Endothelial cell (in vitro differentiated cells): ENCODE results near the gene GRAMD1A. TPM values are rescaled to one million over a fixed set of nuclear protein-coding genes. Genes with fewer than 3 reads are reported as not detected.

Source experiments
- DNase-seq: peaks from one replicate; pipeline ENCODE4 v3.0.0; 2021; ENCODE audit warnings: low spot score
- H3K27ac Mint-ChIP-seq: one replicate; pipeline ENCODE4 v1.8.0; 2021; ENCODE audit warnings: mixed read lengths, inconsistent platforms; ENCODE audit not compliant: unreplicated experiment
- H3K27me3 Mint-ChIP-seq: one replicate; pipeline ENCODE4 v1.8.0; 2021; ENCODE audit warnings: mild to moderate bottlenecking, moderate library complexity, mixed read lengths, inconsistent platforms; ENCODE audit not compliant: unreplicated experiment
- H3K36me3 Mint-ChIP-seq: one replicate; pipeline ENCODE4 v1.8.0; 2021; ENCODE audit warnings: mild to moderate bottlenecking, low read depth, mixed read lengths, inconsistent platforms; ENCODE audit not compliant: unreplicated experiment
- H3K4me1 Mint-ChIP-seq: one replicate; pipeline ENCODE4 v1.8.0; 2021; ENCODE audit warnings: mild to moderate bottlenecking, mixed read lengths, inconsistent platforms; ENCODE audit not compliant: unreplicated experiment
- H3K4me3 Mint-ChIP-seq: one replicate; pipeline ENCODE4 v1.8.0; 2021; ENCODE audit warnings: mild to moderate bottlenecking, mixed read lengths, inconsistent platforms; ENCODE audit not compliant: unreplicated experiment
- H3K9me3 Mint-ChIP-seq: one replicate; pipeline ENCODE4 v1.8.0; 2021; ENCODE audit warnings: mixed read lengths, inconsistent platforms; ENCODE audit not compliant: unreplicated experiment
- total RNA-seq: library from RNA; stranded (reverse); fragmentation: NEBNext Ultra II Directional; extraction: Animal tissue kit (Norgen Biotek cat#: 25700); gene quantifications from one replicate; pipeline ENCODE4 v1.2.1, GENCODE V29; 2021; ENCODE audit not compliant: unreplicated experiment
- TF ChIP-seq, protein P1 (sequence below): fragments of 200-600 bp; sonication (generic); IDR thresholded peaks from one replicate; pipeline ENCODE4 v1.5.0; 2021; ENCODE audit warnings: antibody characterized with exemption; ENCODE audit not compliant: unreplicated experiment

Gene GRAMD1A
- total RNA-seq, 1 donor from 2014 or later = 156 TPM

DNA sequence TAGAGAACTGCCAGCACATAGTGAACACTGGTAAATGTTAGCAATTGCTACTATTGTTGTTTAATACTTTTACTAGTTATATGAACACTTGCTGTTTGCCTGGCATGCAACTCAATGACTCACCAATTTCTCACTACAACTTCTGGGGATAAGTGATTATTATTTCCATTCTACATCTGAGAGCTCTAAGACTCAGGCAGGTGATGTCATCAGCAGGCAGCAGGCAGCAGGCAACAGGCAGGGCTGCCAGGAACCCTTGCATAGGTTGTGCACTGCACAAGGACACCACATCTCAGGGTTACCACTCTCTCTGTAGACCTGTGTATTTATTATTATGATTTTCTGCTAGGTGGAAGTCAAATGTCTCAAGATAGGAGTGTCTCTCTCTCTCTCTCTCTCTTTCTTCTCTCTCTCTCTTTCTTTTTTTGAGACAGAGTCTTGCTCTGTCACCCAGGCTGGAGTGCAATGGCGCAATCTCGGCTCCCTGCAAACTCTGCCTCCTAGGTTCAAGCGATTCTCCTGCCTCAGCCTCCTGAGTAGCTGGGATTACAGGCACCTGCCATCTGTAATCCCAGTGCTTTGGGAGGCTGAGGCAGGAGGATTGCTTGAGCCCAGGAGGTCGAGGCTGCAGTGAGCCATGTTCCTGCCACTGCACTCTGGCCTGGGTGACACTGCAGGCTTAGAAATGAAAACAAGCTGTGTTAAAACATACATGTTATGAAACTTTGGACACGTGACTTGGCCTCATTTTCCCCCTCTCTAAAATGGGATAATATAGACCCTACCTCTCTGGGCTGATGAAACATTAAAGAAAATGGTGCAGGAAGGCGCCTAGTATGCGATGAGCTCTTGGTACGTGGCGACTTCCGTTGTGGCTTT lies 64.1 kb downstream of the GRAMD1A start:
- Mint-ChIP-seq H3K27ac (no peak overlapping the region), H3K27me3 (peaks cover 5% of the 10 kb centered on the region), H3K36me3 (no peaks in the 10 kb centered on the region), H3K4me1 (peaks cover 4% of the 10 kb centered on the region), H3K4me3 (no peak overlapping the region), H3K9me3 (no peaks in the 10 kb centered on the region)
- DNase-seq = no peak
- TF ChIP-seq, protein P1, sequence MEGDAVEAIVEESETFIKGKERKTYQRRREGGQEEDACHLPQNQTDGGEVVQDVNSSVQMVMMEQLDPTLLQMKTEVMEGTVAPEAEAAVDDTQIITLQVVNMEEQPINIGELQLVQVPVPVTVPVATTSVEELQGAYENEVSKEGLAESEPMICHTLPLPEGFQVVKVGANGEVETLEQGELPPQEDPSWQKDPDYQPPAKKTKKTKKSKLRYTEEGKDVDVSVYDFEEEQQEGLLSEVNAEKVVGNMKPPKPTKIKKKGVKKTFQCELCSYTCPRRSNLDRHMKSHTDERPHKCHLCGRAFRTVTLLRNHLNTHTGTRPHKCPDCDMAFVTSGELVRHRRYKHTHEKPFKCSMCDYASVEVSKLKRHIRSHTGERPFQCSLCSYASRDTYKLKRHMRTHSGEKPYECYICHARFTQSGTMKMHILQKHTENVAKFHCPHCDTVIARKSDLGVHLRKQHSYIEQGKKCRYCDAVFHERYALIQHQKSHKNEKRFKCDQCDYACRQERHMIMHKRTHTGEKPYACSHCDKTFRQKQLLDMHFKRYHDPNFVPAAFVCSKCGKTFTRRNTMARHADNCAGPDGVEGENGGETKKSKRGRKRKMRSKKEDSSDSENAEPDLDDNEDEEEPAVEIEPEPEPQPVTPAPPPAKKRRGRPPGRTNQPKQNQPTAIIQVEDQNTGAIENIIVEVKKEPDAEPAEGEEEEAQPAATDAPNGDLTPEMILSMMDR = no peak

DNA sequence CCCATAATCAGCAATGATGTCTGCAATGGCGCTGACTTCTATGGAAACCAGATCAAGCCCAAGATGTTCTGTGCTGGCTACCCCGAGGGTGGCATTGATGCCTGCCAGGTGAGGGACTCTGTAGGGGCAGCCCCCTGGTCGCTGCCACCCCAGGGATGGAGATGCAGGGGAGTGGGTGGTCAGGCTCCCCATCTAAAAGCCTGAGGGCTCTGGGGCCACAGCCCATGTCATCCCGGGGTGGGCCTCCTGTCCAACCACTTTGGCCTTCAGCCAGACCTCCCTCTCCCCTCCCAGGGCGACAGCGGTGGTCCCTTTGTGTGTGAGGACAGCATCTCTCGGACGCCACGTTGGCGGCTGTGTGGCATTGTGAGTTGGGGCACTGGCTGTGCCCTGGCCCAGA lies 65.5 kb downstream of the GRAMD1A start:
- H3K4me3 Mint-ChIP-seq = no peak overlapping the region
- peaks cover 5% of the 10 kb centered on the region for H3K27me3 Mint-ChIP-seq
- TF ChIP-seq, protein P1 = no peak
- no peaks in the 10 kb centered on the region for H3K9me3 Mint-ChIP-seq
- H3K36me3 Mint-ChIP-seq = no peaks in the 10 kb centered on the region
- no peak for DNase-seq
- peaks cover 4% of the 10 kb centered on the region for H3K4me1 Mint-ChIP-seq
- no peak overlapping the region for H3K27ac Mint-ChIP-seq

DNA sequence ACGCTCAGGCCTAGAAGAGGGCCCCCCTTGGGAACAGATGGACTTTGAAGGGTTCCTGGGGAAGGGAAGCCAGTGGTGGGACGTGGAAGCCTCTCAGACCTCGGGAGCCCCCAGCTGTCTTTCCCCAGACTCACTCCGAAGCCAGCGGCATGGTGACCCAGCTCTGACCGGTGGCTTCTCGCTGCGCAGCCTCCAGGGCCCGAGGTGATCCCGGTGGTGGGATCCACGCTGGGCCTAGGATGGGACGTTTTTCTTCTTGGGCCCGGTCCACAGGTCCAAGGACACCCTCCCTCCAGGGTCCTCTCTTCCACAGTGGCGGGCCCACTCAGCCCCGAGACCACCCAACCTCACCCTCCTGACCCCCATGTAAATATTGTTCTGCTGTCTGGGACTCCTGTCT lies 66.0 kb downstream of the GRAMD1A start:
- no peaks in the 10 kb centered on the region for H3K36me3 Mint-ChIP-seq
- no peak for DNase-seq
- peaks cover 5% of the 10 kb centered on the region for H3K27me3 Mint-ChIP-seq
- no peak overlapping the region for H3K27ac Mint-ChIP-seq
- peaks cover 4% of the 10 kb centered on the region for H3K4me1 Mint-ChIP-seq
- H3K4me3 Mint-ChIP-seq = no peak overlapping the region
- H3K9me3 Mint-ChIP-seq = no peaks in the 10 kb centered on the region
- TF ChIP-seq, protein P1 = no peak

DNA sequence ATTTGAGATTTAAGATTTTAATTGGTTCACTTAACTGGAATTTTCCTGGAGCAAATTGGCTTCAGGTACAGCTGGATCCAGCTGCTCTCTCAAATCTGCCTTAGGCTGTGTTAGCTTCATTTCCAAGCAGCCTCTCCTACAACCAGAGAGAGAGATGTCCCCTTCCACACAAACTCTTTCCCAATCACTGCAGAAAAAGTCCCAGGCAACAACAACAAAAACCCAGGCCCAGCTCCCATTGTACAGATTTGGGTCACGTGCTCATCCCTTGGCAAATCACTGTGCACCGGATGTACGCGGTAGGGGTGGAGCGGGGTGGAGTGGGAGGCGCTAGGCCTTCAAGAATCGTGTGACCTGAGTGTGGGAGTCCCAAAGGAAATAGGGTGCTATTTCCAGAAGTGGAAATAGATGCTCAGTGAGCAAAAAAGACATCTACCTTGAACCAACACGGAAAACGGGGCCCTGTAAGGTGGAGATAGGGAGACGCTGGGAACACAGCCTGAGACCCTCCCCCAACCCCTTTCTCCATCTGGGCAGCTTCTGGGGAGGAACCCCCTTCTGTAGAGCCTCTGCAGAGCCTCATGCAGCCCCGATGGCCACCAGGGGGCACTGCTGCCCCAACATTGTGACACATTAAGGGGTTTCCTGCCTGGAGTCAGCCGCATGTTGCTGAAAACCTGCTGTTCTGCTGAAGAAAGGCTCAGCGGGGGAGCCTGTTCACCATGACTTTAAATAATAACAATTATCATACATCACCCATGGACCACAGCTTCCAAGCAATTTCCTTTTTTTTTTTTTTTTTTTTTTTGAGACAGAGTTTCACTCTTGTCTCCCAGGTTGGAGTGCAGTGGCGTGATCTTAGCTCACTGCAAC lies 66.8 kb downstream of the GRAMD1A start:
- DNase-seq = peak; percentile 95
- Mint-ChIP-seq H3K4me1 (peaks cover 4% of the 10 kb centered on the region), H3K36me3 (no peaks in the 10 kb centered on the region), H3K27me3 (peaks cover 5% of the 10 kb centered on the region), H3K4me3 (no peak overlapping the region), H3K27ac (no peak overlapping the region), H3K9me3 (no peaks in the 10 kb centered on the region)
- TF ChIP-seq, protein P1 = peak; percentile 78
